ENCODE measurements around the gene ANAPC5. TPM values are rescaled to one million over a fixed set of nuclear protein-coding genes. Genes with fewer than 3 reads are reported as not detected.

Gene ANAPC5
- total RNA-seq, result 100 to 1,000 TPM in 3 of 9 donors, 10 to 100 TPM in 6; 81.3 to 137 (median 90.7) TPM
- 100 to 1,000 TPM; 164 to 204 (median 181) TPM for polyA plus RNA-seq
- long read RNA-seq, donor 1, transcript ANAPC5-201 (17 exons, 2,513 nt), result major isoform, 10 of 55 reads
- long read RNA-seq, donor 1, transcript ANAPC5-208 (9 exons, 2,077 nt), result major isoform, 10 of 55 reads
- long read RNA-seq, donor 1, partial matches to known transcripts, result 28 of 55 reads
- long read RNA-seq, donor 1, other reads (novel, unspliced or antisense), result 0 of 55 reads
- long read RNA-seq, donor 2, transcript ANAPC5-201 (17 exons, 2,513 nt), result major isoform, 6 of 31 reads
- long read RNA-seq, donor 2, partial matches to known transcripts, result 18 of 31 reads
- long read RNA-seq, donor 2, other reads (novel, unspliced or antisense), result 0 of 31 reads
- long read RNA-seq, donor 3, transcript ANAPC5-218 (17 exons, 2,400 nt), result minor isoform, 5 of 16 reads
- long read RNA-seq, donor 3, transcript ANAPC5-201 (17 exons, 2,513 nt), result major isoform, 8 of 16 reads
- long read RNA-seq, donor 3, partial matches to known transcripts, result 0 of 16 reads
- long read RNA-seq, donor 3, other reads (novel, unspliced or antisense), result 0 of 16 reads
- long read RNA-seq, donor 4, transcript ANAPC5-218 (17 exons, 2,400 nt), result minor isoform, 13 of 49 reads
- long read RNA-seq, donor 4, transcript ANAPC5-201 (17 exons, 2,513 nt), result major isoform, 16 of 49 reads
- long read RNA-seq, donor 4, partial matches to known transcripts, result 12 of 49 reads
- long read RNA-seq, donor 4, other reads (novel, unspliced or antisense), result 7 of 49 reads
- long read RNA-seq, donor 5, transcript ANAPC5-201 (17 exons, 2,513 nt), result minor isoform, 97 of 258 reads
- long read RNA-seq, donor 5, transcript ANAPC5-218 (17 exons, 2,400 nt), result major isoform, 117 of 258 reads
- long read RNA-seq, donor 5, partial matches to known transcripts, result 6 of 258 reads
- long read RNA-seq, donor 5, other reads (novel, unspliced or antisense), result 37 of 258 reads
- long read RNA-seq, donor 6, transcript ANAPC5-201 (17 exons, 2,513 nt), result major isoform, 14 of 36 reads
- long read RNA-seq, donor 6, transcript ANAPC5-218 (17 exons, 2,400 nt), result minor isoform, 12 of 36 reads
- long read RNA-seq, donor 6, partial matches to known transcripts, result 4 of 36 reads
- long read RNA-seq, donor 6, other reads (novel, unspliced or antisense), result 5 of 36 reads
- long read RNA-seq, donor 7, partial matches to known transcripts, result 27 of 41 reads
- long read RNA-seq, donor 7, other reads (novel, unspliced or antisense), result 0 of 41 reads
- long read RNA-seq, donor 8, transcript ANAPC5-201 (17 exons, 2,513 nt), result major isoform, 11 of 65 reads
- long read RNA-seq, donor 8, transcript ANAPC5-208 (9 exons, 2,077 nt), result minor isoform, 9 of 65 reads
- long read RNA-seq, donor 8, partial matches to known transcripts, result 39 of 65 reads
- long read RNA-seq, donor 8, other reads (novel, unspliced or antisense), result 0 of 65 reads
- long read RNA-seq, donor 9, transcript ANAPC5-218 (17 exons, 2,400 nt), result major isoform, 5 of 29 reads
- long read RNA-seq, donor 9, partial matches to known transcripts, result 20 of 29 reads
- long read RNA-seq, donor 9, other reads (novel, unspliced or antisense), result 0 of 29 reads
- long read RNA-seq, donor 10, partial matches to known transcripts, result 20 of 28 reads
- long read RNA-seq, donor 10, other reads (novel, unspliced or antisense), result 0 of 28 reads

- Histone ChIP-seq H3K4me1 (replicated peaks in 1 of 2) (peaks cover 10 to 11% of the 10 kb centered on the region in 2 donors), H3K27me3 (no peaks in the 10 kb centered on the region), H3K9me3 (replicated peaks in 1 of 3) (no peaks in the 10 kb centered on the region), H3K27ac (peak within 1 kb of the TSS; percentile 17 to 86 (median 68)), H3K36me3 (replicated peaks in 1 of 2) (peaks cover 0 to 6% of the 10 kb centered on the region in 2 donors), H3K4me3 (peak within 1 kb of the TSS; percentile 32 to 88 (median 82))
- WGBS, 4 donors, result 0 to 2% (median 0%) methylated on average over 15 to 49 of the region's 49 CpGs
- peak; percentile 92 to 99 (median 98) for DNase-seq
- intact Hi-C loops (cut with DNase I), result no loop called here
- TF ChIP-seq CTCF (IDR thresholded peaks at IDR 0.05), result no peak
- peak; percentile 78 to 90 for TF ChIP-seq POLR2A (IDR thresholded peaks at IDR 0.05)
Observed at GRCh38 chr12:121351820-121352681, at the start of gene ANAPC5. Gene ANAPC5 (minus strand): TSS chr12:121352411. CDS start chr12:121352340, 71 bp downstream.

- intact Hi-C loops (cut with DNase I), result no loop called here
- peak; percentile 32 to 67 (median 44) for DNase-seq
Observed at GRCh38 chr12:121400332-121401139, 48.3 kb upstream of the ANAPC5 start.

More at GRCh38 chr12:121400332-121401139, 48.3 kb upstream of the ANAPC5 start:
- no peaks in the 10 kb centered on the region for H3K9me3 ChIP-seq (replicated peaks in 1 of 3)
- no peaks in the 10 kb centered on the region for H3K27me3 ChIP-seq
- H3K4me3 ChIP-seq, result peak overlapping the region; percentile 37 to 92 (median 71)
- peaks cover 0 to 4% of the 10 kb centered on the region in 2 donors for H3K36me3 ChIP-seq (replicated peaks in 1 of 2)
- H3K4me1 ChIP-seq (replicated peaks in 1 of 2), result peaks cover 0 to 25% of the 10 kb centered on the region in 2 donors
- peak in 1 of 6 experiments; percentile 7 for TF ChIP-seq CTCF (IDR thresholded peaks at IDR 0.05)
- TF ChIP-seq POLR2A (IDR thresholded peaks at IDR 0.05), result no peak
- 2 to 8% (median 4%) methylated on average over 10 to 48 of the region's 48 CpGs for WGBS, 4 donors
- peak overlapping the region; percentile 43 to 96 (median 89) for H3K27ac ChIP-seq
